HG02938 (cell line): ENCODE data around the gene INTS7.
A peak's percentile ranks its signal among the peaks of the same experiment; 100 is the strongest.

Experiments used
- ATAC-seq: cut with Tn5 transposase; IDR thresholded peaks from one replicate; pipeline ENCODE4 v1.9.1; 2021; ENCODE audit warnings: mild to moderate bottlenecking, moderate library complexity; ENCODE audit not compliant: unreplicated experiment

The INTS7 gene

GRCh38 chr1:211910913-211911485, 124.4 kb downstream of the INTS7 start:
- no peak for ATAC-seq

DNA sequence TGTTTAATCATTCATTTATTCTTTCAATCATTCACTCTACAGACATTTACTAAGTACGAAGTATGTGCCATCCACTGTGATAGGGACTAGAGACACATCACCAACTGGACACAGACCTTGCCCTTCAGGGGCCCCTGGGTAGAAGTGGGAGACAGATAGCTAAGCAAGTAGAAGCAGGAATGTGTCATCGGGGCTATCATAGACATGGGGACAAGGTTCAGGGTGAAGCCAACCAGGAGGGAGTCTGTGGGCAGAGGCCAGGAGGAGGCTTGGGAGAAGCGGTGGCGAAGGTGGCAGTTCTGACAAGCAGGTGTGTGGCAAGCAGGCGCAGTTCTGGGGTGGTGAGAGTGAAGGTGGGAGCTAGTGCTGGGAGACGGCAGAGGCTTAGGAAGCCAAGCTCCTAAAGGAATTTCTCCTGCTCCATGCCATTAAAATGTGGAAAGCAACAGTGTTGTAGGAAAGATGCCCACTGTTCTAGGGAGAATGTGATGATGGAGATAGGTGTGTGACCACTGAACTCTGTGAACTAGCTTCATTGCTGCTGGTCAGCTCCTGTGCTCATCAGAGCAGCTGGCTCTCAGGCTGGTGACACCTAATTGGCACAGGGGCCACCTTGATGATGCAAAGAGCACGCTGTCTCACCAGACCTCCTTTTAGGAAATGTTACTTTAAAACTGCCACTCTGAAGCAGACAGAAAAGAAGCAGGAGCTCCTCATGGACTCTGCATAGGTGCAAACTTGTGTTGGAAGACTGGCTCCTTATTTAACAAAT, 125.1 kb downstream of the INTS7 start:
- no peak for ATAC-seq

DNA sequence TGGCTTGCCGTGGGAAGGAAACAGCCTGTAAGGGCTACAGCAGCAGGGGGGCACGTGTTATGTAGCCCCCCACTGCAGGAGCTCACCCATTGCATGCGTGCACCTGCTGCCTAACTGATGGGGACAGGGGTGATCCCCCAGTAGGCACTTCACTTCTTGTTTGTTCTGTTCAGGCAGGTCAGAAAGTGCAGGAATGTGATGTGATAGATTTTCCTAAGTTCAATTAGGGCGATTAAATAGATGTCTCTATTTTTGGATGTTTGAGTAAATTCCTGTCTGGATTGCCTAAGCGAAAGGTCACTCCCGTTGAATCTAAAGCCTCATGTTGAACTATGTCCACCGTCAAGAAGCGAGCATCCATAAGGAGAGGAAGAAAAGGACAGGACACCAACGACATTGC, 126.0 kb downstream of the INTS7 start:
- no peak for ATAC-seq

- no peak for ATAC-seq
Measured at GRCh38 chr1:211908951-211909350, 126.4 kb downstream of the INTS7 start.

DNA sequence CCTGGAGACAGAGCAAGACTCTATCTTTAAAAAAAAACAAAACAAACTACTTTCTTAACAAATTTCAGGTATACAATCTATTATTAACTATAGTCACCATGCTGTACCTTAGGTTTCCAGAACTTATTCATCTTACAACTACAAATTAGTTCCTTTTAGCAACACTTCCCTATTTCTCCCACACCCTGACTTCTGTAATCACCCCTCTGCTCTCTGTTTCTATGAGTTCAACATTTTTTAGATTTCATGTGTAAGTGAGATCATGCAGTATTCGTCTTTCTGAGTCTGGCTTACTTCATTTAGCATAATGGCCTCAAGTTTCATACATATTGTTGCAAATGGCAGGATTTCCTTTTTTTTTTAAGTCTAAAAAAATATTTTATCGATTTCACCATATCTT, 126.9 kb downstream of the INTS7 start:
- ATAC-seq: peak; percentile 80

DNA sequence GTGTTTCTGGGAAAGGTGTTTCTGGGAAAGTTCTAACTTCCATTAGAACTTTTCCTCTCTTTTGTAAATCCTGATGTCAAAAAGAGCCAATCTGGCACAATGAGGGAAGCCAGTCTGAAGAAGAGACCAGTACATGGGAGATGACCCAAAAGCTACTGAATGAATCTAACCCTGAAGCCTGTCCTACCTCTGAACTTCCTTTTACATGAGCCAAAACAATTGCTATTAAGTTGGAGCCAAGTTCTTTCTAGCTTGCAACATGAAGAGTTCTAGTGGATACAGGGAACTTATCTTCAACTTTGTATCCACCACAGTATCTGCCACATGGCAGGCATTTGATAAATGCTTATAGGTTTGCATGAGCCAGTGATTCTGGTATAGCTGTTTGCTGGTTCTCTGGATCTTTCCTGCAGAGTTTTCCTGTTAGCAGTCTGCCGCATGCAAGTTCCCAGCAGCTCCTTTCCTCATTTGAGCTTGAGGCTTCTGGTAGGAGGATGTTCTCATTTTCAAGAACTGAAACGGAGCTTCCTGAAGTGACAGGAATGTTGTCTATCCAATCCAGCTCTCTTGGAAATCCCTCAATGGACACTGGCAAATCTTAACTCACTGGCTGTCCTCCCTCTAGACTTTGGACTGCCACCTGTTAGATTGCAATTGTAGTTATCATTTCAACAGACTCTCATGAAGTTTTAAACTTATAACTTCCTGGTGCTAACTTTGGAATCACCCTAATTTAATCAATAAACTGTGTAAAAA, 131.7 kb downstream of the INTS7 start:
- no peak for ATAC-seq

DNA sequence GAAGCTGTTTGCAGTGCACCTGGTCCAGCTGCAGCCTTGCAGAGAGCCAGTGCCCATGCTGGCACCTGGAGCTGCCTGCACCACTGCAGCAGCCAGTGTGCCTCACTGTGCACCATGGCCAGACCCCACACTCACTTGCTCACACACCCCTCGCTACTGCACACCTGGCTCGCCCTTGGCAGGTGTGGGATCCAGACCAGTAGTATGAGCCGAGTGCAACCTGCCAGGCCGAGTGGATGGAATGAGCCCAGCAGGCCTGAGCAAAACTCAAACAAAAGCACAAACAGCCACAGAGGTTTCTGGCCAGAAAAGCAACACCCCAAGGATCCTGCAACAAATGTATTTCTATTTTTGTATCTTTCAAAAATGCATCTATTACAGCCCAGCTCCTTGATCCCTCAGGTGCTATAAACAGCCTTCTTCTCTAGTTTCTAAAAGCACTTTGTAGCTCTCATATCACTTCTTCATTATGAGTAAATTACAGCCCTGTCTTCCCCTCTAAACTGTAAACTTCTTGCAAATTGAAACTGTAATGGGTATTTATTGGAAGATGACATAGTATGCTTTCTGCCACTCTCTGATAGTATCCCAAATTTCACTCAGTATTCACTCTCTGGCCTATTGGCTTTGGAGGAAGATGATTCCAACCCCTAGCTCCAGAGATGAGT, 132.6 kb downstream of the INTS7 start:
- no peak for ATAC-seq

GRCh38 chr1:211901945-211902344, 133.4 kb downstream of the INTS7 start:
- no peak for ATAC-seq

DNA sequence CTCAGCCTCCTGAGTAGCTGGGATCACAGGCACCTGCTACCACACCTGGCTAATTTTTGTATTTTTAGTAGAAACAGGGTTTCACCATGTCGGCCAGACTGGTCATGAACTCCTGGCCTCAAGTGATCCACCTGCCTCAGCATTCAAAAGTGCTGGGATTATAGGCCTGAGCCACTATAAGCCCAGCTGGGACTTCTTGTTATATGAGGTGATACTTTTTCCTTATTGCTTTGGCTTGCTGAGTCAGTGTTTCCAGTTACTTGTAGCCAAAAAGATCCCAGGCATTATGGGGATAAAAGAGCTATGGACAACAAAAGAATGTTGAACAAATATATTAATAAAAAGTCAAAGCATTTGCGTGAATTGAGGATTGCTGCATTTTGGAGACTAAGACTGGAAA, 134.9 kb downstream of the INTS7 start:
- ATAC-seq: no peak

DNA sequence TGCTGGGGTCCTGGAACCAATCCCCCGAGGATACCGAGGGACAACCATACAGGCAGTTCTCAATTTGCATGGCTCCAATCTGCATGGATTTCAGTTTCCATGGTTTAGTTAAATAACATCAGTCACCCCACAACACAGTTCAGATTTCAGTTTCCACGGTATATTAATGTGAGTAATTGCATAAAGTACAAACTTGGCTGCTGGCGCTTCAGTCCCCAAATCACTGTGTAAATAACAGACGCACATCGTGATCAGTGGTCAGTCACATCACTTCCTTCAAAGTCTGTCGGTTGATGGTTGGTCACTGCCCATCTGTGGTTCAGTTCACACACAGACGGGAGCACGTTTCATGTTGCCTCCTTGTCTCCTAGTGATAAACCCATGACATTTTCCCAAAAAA, 138.4 kb downstream of the INTS7 start:
- no peak for ATAC-seq

GRCh38 chr1:211895126-211895759, 140.1 kb downstream of the INTS7 start:
- no peak for ATAC-seq

DNA sequence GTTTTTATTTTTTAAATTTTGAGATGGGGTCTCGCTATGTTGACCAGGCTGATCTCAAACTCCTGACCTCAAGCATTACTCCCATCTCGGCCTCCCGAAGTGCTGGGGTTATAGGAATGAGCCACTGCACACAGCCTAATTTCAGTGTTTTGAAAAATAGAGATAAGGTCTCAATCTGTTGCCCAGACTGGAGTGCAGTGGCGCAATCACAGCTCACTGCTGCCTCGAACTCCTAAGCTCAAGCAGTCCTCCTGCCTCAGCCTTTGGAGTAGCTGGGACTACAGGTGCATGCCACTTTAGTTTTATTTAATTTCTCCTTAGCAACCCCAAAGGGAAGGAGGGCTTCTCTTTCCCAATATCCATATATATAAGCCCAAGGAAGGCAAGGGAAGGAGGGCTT, 141.0 kb downstream of the INTS7 start:
- no peak for ATAC-seq

- ATAC-seq: no peak
Measured at GRCh38 chr1:211893260-211893659, 142.1 kb downstream of the INTS7 start.

DNA sequence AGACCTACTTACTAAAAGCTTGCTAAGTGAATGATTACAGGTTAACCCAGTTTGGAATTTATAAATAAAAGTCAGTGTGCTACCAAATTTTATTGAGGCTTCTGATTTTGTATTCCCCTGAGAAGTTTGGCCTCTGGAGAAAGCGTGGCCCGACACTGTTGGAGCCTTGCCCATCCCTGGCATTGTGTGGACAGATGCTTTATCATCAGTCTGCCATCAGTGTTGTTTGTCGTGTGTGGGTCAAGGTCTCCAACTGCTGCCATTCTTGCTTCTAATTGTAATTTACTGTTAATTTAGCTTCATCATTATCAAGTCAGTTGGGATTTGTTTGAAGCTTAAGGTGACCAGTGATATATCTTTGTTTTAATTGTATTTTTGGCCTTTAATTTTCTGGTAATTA, 142.8 kb downstream of the INTS7 start:
- no peak for ATAC-seq

GRCh38 chr1:211891708-211892107, 143.6 kb downstream of the INTS7 start:
- no peak for ATAC-seq
